Nephron progenitor cell (in vitro differentiated cells): ENCODE measurements around the gene OPRM1.
"Not testable (repeated sequence)": the region's sequence is repeated elsewhere in the genome, so short reads cannot be mapped to it uniquely, and the experiment has no call there.

Experiments
- DNase-seq: peaks from one replicate; pipeline ENCODE4 v3.0.0; 2021
- H3K27ac Mint-ChIP-seq: 2 replicates; pipeline ENCODE4 v1.8.0; 2021; ENCODE audit warnings: mild to moderate bottlenecking, moderate library complexity, mixed read lengths
- H3K27me3 Mint-ChIP-seq: 2 replicates; pipeline ENCODE4 v1.8.0; 2021; ENCODE audit warnings: mild to moderate bottlenecking, low read depth, mixed read lengths; ENCODE audit not compliant: poor library complexity
- H3K36me3 Mint-ChIP-seq: 2 replicates; pipeline ENCODE4 v1.8.0; 2021; ENCODE audit warnings: low read depth, mixed read lengths
- H3K4me1 Mint-ChIP-seq: 2 replicates; pipeline ENCODE4 v1.8.0; 2021; ENCODE audit warnings: mixed read lengths
- H3K4me3 Mint-ChIP-seq: 2 replicates; pipeline ENCODE4 v1.8.0; 2021; ENCODE audit warnings: mild to moderate bottlenecking, moderate library complexity, mixed read lengths
- H3K9me3 Mint-ChIP-seq: 2 replicates; pipeline ENCODE4 v1.8.0; 2021; ENCODE audit warnings: mild to moderate bottlenecking, moderate library complexity, mixed read lengths
- TF ChIP-seq, protein P1 (sequence below): fragments of 200-600 bp; sonication (generic); IDR thresholded peaks from 2 replicates; pipeline ENCODE4 v1.5.0; 2021; ENCODE audit warnings: antibody characterized with exemption

The OPRM1 gene

DNA sequence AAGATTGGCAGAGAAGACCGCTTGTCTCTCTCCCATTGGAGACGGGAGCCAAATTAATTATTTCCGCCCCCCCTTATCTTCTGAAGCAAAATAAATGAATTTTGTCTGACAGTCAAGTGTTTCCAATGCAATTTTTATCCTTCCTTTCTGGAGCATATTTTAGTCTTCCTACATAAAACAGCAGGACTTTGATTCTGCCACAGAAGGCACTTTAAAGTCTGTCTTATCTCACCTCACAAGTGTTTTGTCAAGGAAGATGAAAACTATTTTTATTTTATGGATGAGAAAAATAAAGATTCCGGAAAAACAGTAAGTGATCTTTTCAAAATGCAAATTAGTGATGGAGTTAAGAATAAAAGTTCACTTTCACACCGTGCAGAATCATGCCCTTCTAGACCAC lies 140.4 kb downstream of the OPRM1 start:
- Mint-ChIP-seq H3K4me1 (peaks cover 13% of the 10 kb centered on the region), H3K9me3 (peaks cover 43% of the 10 kb centered on the region), H3K27me3 (peaks cover 4% of the 10 kb centered on the region), H3K36me3 (peaks cover 15% of the 10 kb centered on the region), H3K4me3 (no peak overlapping the region), H3K27ac (no peak overlapping the region)
- TF ChIP-seq, protein P1, sequence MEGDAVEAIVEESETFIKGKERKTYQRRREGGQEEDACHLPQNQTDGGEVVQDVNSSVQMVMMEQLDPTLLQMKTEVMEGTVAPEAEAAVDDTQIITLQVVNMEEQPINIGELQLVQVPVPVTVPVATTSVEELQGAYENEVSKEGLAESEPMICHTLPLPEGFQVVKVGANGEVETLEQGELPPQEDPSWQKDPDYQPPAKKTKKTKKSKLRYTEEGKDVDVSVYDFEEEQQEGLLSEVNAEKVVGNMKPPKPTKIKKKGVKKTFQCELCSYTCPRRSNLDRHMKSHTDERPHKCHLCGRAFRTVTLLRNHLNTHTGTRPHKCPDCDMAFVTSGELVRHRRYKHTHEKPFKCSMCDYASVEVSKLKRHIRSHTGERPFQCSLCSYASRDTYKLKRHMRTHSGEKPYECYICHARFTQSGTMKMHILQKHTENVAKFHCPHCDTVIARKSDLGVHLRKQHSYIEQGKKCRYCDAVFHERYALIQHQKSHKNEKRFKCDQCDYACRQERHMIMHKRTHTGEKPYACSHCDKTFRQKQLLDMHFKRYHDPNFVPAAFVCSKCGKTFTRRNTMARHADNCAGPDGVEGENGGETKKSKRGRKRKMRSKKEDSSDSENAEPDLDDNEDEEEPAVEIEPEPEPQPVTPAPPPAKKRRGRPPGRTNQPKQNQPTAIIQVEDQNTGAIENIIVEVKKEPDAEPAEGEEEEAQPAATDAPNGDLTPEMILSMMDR: no peak
- no peak for DNase-seq

DNA sequence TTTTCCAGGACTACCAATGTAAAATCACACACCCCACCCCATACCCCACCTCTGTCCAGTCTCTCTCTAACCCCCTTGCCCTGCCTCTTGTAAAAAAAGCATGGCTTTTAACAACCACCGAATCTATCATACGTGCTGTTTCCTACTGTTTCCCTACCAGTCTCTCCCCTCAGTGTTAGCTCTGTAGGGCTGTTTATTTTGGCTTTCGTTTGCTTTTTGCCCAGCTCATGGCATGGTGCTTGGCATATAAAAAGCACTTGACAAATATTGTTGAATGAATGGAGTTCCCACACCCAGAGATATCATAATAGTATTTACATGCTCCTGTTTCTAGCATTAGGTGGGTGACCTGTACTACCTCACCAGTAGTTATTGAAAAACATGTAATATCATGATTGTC lies 148.2 kb downstream of the OPRM1 start:
- TF ChIP-seq, protein P1: no peak
- peaks cover 4% of the 10 kb centered on the region for H3K36me3 Mint-ChIP-seq
- H3K27me3 Mint-ChIP-seq: peaks cover 6% of the 10 kb centered on the region
- H3K27ac Mint-ChIP-seq: no peak overlapping the region
- DNase-seq: no peak
- H3K4me1 Mint-ChIP-seq: peaks cover 11% of the 10 kb centered on the region
- peaks cover 13% of the 10 kb centered on the region for H3K9me3 Mint-ChIP-seq
- H3K4me3 Mint-ChIP-seq: no peak overlapping the region

DNA sequence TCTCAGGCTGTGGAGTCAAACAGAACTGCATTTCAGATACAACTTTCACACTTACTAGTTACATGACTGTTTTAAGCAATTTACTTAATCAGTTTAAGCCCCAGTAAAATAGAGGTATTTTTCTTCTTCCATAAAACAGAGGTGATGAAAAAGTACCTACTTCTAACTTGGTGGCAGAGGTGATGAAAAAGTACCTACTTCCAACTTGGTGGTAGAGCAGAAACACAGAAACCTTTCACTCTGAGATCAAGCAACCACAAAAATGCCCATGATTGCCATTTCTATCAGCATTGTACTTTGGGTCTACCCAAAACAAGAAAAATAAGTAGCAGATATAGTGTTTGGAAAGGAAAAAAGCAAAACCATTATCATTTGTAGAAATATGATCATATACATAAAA lies 148.7 kb downstream of the OPRM1 start:
- H3K4me1 Mint-ChIP-seq: peaks cover 11% of the 10 kb centered on the region
- TF ChIP-seq, protein P1: no peak
- no peak overlapping the region for H3K4me3 Mint-ChIP-seq
- H3K36me3 Mint-ChIP-seq: peaks cover 1% of the 10 kb centered on the region
- no peak overlapping the region for H3K27ac Mint-ChIP-seq
- no peak for DNase-seq
- H3K27me3 Mint-ChIP-seq: peaks cover 4% of the 10 kb centered on the region
- peaks cover 12% of the 10 kb centered on the region for H3K9me3 Mint-ChIP-seq

DNA sequence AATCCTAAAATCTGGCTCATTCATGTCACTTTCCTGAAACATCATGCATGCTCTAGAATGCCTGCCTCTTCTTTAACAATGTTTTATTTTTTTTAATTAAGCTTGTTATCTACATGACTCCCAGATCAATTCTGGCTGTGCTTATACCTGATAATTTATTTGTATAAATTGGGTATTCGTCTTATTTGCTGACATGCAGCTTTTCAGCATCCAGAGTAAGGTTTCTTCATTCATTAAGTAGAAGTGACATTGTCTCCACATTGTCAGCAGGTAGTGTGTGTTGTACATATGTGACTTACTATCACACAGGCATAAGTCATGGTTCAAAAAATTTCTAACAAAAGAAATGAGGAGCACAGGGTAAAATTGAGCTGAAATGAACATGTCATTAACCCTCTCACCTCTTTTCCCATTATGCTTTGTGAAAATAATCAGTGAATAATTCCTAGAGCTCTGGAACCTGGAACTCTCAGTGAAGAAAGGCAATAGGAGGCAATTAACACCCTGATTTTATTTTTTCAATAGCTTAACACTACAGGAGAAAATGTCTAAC lies 157.4 kb downstream of the OPRM1 start:
- Mint-ChIP-seq H3K9me3 (peaks cover 20% of the 10 kb centered on the region), H3K4me1 (peaks cover 14% of the 10 kb centered on the region), H3K27ac (no peak overlapping the region), H3K27me3 (peaks cover 3% of the 10 kb centered on the region), H3K4me3 (no peak overlapping the region), H3K36me3 (no peaks in the 10 kb centered on the region)
- TF ChIP-seq, protein P1: no peak
- no peak for DNase-seq

DNA sequence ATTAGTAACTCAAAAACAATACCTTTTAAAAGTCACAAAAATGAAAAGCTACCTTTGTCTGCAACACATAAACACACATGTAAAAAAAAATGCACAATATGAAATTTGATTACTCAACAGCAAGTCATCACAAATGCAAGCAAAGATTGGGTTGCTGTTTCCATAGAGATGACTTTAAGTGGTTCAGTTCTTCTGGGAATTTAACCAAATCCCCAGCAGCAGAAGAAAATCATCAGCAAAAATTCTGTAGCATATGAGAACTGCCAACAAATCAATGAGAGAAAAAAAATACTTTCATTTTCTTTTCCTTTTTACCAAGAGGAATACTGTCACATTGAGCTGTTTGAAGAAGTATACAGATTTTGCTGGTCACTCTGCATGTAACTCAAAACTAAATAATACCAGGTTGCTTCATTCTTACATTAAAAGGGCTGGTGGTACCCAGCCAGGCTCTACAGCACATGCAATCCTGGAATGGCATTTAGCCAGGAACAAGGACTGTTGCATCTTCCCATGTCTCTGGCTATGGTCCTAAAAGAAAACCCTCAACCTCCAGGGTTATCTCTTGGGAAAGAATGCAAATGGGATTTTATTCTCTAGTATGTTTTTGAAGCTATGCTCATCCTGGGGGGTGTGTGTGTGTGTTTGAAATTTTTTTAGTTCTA lies 158.3 kb downstream of the OPRM1 start:
- Mint-ChIP-seq H3K36me3 (no peaks in the 10 kb centered on the region), H3K27me3 (peaks cover 6% of the 10 kb centered on the region), H3K4me3 (no peak overlapping the region), H3K9me3 (peaks cover 16% of the 10 kb centered on the region), H3K27ac (no peak overlapping the region), H3K4me1 (peaks cover 14% of the 10 kb centered on the region)
- TF ChIP-seq, protein P1: no peak
- DNase-seq: no peak

DNA sequence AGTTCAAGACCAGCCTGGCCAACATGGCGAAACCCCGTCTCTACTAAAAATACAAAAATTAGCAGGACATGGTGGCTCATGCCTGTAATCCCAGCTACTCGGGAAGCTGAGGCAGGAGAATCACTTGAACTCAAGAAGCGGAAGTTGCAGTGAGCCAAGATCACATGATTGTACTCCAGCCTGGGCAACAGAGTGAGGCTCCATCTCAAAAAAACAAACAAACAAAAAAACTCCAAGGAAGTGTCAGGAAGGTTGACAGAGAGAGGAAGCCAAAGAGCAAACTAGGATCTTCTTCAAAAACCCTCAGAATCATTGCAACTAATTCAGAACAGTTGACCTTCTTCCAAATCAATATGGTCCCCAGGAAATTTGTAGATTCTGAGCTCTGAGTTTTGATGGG lies 162.6 kb downstream of the OPRM1 start:
- H3K27ac Mint-ChIP-seq, H3K4me3 Mint-ChIP-seq, H3K9me3 Mint-ChIP-seq, H3K27me3 Mint-ChIP-seq, DNase-seq, H3K36me3 Mint-ChIP-seq: not testable (repeated sequence)
- H3K4me1 Mint-ChIP-seq: peaks cover 25% of the 10 kb centered on the region
